ENCODE data around the gene TPST2.

GRCh38 chr22:26548984-26549383 lies 40.9 kb downstream of the TPST2 start:
- TF ChIP-seq CTCF (conservative IDR thresholded peaks at IDR 0.05; ENCODE audit: low read depth, low read length): no peak
- TF ChIP-seq EZH2 (IDR thresholded peaks at IDR 0.05; ENCODE audit: borderline replicate concordance, low read depth, low read length, poor library complexity, severe bottlenecking): no peak

Data from A673 (cell line).